GM12865 (cell line): ENCODE measurements around the gene ADAT3.
"Not testable (repeated sequence)": the region's sequence is repeated elsewhere in the genome, so short reads cannot be mapped to it uniquely, and the experiment has no call there.

Source experiments
- DNase-seq: peaks from one replicate; pipeline ENCODE4 v3.0.0; 2010; ENCODE audit warnings: low read depth
- H3K4me3 ChIP-seq: 2 replicates; pipeline ENCODE4 v1.5.1; 2011; ENCODE audit warnings: mild to moderate bottlenecking, low read depth, low read length, control low read depth
- TF ChIP-seq, protein P1 (sequence below): IDR thresholded peaks from 2 replicates; pipeline ENCODE4 v1.5.1; 2011; ENCODE audit warnings: low read length, control low read depth, low read depth, inconsistent platforms; ENCODE audit not compliant: insufficient read depth; ENCODE audit errors: missing control alignments

The ADAT3 gene

DNA sequence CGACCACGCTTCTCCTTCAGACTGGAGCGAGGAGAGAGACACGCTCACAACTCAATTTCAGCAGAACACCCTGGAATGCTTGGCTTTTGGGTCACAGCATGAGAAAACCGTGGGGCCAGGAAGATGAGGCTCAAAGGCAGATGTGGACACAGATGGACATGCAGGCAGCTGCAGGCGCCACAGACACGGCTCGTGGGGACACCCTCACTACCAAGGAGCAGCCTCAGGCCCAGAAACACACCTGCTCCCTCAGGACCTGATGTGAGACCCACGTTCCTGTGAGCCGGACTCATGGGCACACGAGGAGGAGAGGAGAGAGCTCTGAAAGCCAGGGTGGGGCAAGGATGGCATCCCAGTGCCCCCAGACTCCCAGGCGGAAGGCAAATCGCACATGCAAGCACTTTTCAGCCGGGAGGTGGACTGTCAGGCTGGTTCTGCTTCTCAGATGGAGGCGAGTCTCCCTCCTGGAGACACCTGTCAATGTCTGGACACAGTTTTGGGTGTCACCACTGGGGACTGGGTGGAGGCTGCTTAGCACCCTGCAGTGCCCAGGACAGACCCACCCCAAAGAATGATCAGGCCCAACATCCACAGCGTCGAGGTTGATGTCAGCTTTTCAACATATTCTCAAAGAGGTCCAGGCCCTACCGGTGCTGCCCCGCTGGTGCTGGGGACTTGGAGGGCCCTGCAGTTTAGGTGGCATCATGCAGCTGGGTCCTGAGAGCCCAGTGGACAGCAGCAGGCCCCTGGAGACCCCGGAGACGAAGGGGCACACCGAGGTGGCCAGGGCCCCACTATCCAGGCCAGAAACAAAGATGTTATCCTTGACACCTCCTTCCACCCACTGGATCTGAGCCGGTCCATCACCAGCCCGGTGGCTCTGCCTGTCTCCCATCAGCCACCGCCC is 22.2 kb upstream of the ADAT3 start:
- peak overlapping the region; percentile 99 for H3K4me3 ChIP-seq
- DNase-seq = no peak
- TF ChIP-seq, protein P1, sequence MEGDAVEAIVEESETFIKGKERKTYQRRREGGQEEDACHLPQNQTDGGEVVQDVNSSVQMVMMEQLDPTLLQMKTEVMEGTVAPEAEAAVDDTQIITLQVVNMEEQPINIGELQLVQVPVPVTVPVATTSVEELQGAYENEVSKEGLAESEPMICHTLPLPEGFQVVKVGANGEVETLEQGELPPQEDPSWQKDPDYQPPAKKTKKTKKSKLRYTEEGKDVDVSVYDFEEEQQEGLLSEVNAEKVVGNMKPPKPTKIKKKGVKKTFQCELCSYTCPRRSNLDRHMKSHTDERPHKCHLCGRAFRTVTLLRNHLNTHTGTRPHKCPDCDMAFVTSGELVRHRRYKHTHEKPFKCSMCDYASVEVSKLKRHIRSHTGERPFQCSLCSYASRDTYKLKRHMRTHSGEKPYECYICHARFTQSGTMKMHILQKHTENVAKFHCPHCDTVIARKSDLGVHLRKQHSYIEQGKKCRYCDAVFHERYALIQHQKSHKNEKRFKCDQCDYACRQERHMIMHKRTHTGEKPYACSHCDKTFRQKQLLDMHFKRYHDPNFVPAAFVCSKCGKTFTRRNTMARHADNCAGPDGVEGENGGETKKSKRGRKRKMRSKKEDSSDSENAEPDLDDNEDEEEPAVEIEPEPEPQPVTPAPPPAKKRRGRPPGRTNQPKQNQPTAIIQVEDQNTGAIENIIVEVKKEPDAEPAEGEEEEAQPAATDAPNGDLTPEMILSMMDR = no peak

DNA sequence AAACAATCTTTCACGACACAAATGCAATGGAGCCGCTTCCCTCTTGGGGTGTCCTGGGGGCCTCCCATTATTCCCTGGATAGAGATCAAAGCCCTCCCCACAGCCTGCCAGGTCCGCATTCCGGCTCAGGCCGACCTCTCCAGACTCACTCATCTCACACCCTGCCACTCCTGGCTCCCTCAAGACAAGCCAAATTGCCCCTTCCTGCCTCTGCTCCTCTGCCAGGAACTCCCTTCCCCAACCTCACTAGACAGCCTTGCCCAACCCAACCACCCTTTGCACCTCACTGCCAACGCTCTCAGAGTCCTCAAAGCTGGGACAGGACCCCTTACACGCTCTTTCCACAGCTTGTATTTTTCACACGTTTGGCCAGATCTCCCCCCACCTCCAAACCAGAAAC is 21.4 kb upstream of the ADAT3 start:
- DNase-seq = no peak
- H3K4me3 ChIP-seq = peak overlapping the region; percentile 99
- TF ChIP-seq, protein P1 = no peak

DNA sequence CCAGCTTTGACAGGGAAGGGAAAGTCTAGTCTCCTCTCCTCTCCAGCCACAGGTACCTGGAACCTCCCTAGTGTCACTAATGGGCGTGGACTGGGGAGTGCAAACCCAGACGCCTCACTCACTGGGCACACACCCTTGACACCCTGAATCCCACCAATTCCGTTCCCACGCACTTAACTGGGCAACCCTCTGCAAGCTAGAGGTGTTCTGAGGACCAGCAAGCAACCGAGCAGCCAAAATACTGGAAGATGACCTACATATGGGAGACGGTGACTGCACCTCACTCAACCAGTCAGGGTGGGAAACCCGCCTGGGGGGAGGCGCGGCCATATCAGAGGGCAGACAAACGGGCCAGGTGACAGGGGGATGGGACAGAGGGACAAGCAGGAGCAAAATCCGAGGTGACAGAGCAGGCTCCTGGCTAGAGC is 20.9 kb upstream of the ADAT3 start:
- DNase-seq = no peak
- peak overlapping the region; percentile 99 for H3K4me3 ChIP-seq
- TF ChIP-seq, protein P1 = no peak

DNA sequence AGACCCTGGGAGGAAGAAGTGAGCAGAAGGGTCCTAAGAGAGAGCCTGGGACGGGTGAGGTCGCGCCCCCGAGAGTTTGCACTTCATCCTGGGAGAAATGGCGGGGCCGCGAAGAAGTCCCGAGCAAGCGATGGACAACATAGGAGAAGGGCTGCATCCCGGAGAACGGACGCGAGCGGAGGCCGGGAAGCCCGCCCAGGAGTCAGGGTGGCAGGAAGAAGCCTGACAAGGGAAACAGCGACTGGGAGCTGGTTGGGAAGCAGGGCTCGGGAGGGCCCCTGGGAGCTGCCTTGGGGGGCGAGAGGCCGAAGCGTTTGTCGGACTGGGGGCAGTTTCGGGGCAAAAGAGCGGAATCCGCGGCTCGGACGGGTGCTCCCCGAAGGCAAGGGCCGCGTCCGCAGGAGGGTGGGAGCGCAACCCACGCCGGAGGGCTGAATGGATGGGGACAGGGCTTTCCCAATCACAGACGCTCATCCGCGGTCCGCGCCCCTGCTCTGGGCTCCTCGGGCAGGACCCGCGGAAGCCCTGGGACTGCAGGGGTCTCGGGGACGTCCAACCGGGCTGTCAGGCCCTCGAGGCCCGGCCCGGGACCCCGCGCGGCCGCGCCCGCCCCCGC is 20.4 kb upstream of the ADAT3 start:
- TF ChIP-seq, protein P1 = no peak
- DNase-seq = no peak

DNA sequence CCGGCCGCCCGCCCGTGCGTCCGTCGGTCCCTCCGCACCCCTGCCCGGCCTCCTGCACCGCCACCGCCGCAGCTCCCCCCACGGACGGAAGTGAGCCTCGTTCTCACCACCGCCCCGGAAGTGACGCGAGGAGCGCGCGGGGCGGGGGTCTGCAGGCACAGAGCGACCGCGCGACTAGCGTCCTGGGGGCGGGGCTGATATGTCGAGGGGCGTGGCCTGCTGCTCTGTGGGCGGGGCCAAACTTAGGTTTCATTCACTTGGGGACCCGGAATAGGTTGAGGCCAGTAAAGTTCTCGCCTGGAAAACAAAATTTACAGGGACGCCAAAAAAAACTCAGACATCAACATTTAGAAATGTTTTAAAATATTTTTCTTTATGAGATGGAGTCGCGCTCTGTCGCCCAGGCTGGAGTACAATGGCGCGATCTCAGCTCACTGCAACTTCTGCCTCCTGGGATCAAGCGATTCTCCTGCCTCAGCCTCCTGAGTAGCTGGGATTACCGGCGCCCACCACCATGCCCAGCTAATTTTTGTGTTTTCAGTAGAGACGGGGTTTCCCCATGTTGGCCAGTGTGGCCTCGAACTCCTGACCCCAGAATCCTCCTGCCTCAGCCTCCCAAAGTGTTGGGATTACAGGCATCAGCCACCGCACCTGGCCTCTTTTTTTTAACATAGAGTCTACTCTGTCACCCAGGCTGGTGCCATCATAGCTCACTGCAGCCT is 19.6 kb upstream of the ADAT3 start, which contains the start of gene ABHD17A:
ABHD17A (minus strand) TSS at position 99 of the 722 bp plus-strand sequence. CDS start 3,930 bp downstream, outside the sequence.
- H3K4me3 ChIP-seq = peak within 1 kb of the TSS; percentile 99
- peak; percentile 96 for DNase-seq

More for the DNA sequence above, 20.4 kb upstream of the ADAT3 start:
- H3K4me3 ChIP-seq = peak overlapping the region; percentile 99

DNA sequence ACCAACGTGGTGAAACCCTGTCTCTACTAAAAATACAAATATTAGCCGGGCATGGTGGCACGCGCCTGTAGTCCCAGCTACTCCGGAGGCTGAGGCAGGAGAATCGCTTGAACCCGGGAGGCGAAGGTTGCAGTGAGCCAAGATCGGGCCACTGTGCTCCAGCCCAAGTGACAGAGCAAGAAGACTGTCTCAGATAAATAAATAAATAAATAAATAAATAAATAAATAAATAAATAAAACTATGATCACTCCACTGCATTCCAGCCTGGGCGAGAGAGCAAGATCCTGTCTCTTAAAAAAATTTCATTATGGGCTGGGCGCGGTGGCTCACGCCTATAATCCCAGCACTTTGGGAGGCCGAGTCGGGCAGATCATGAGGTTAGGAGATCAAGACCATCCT is 18.8 kb upstream of the ADAT3 start:
- H3K4me3 ChIP-seq, DNase-seq: not testable (repeated sequence)

DNA sequence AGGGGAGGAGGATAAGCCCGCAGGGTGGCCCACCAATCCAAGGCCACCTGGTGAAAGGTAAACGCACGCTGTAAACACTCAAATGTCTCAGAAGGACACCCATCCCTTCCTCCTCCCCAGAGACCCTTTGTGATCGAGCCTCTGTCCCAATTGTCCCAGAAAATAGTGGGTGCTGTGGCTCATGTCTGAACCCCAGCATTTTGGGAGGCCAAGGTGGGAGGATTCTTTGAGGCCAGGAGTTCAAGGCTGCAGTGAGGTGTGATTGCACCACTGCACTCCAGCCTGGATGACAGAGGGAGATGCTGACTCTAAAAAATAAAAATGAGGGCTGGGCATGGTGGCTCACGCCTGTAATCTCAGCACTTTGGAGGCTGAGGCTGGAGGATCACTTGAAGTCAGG is 16.8 kb upstream of the ADAT3 start:
- no peak overlapping the region for H3K4me3 ChIP-seq
- TF ChIP-seq, protein P1 = no peak
- no peak for DNase-seq
